ENCODE measurements around the gene WNT16.

Gene WNT16

GRCh38 chr7:121344497-121344896 lies 15.7 kb downstream of the WNT16 start:
- no peak for DNase-seq

GRCh38 chr7:121351682-121352081 lies 22.9 kb downstream of the WNT16 start:
- DNase-seq = no peak

- no peak for DNase-seq
Measured at GRCh38 chr7:121352323-121352722, 23.5 kb downstream of the WNT16 start.

GRCh38 chr7:121355574-121355973 lies 26.8 kb downstream of the WNT16 start:
- DNase-seq = no peak

GRCh38 chr7:121360564-121360963 lies 31.8 kb downstream of the WNT16 start:
- DNase-seq = no peak

- DNase-seq = no peak
Measured at GRCh38 chr7:121366852-121367431, 38.1 kb downstream of the WNT16 start.

GRCh38 chr7:121369462-121369861 lies 40.7 kb downstream of the WNT16 start:
- DNase-seq = no peak

- DNase-seq = no peak
Measured at GRCh38 chr7:121371367-121371766, 42.6 kb downstream of the WNT16 start.

GRCh38 chr7:121371883-121372282 lies 43.1 kb downstream of the WNT16 start:
- DNase-seq = no peak

- no peak for DNase-seq
Measured at GRCh38 chr7:121372376-121373010, 43.7 kb downstream of the WNT16 start.

GRCh38 chr7:121373177-121373576 lies 44.4 kb downstream of the WNT16 start:
- no peak for DNase-seq

GRCh38 chr7:121376979-121377378 lies 48.2 kb downstream of the WNT16 start:
- no peak for DNase-seq

GRCh38 chr7:121379930-121380329 lies 51.1 kb downstream of the WNT16 start:
- no peak for DNase-seq

- DNase-seq = no peak
Measured at GRCh38 chr7:121382473-121382872, 53.7 kb downstream of the WNT16 start.

GRCh38 chr7:121383235-121383910 lies 54.6 kb downstream of the WNT16 start:
- no peak for DNase-seq

- no peak for DNase-seq
Measured at GRCh38 chr7:121384265-121384664, 55.5 kb downstream of the WNT16 start.

GRCh38 chr7:121385056-121385799 lies 56.4 kb downstream of the WNT16 start:
- DNase-seq = no peak

- DNase-seq = no peak
Measured at GRCh38 chr7:121385800-121386179, 57.0 kb downstream of the WNT16 start.

- no peak for DNase-seq
Measured at GRCh38 chr7:121388950-121389349, 60.1 kb downstream of the WNT16 start.

GRCh38 chr7:121390109-121390508 lies 61.3 kb downstream of the WNT16 start:
- no peak for DNase-seq

- DNase-seq = no peak
Measured at GRCh38 chr7:121390617-121391016, 61.8 kb downstream of the WNT16 start.
